ENCODE results near the gene TPP1.

TPP1 gene

DNA sequence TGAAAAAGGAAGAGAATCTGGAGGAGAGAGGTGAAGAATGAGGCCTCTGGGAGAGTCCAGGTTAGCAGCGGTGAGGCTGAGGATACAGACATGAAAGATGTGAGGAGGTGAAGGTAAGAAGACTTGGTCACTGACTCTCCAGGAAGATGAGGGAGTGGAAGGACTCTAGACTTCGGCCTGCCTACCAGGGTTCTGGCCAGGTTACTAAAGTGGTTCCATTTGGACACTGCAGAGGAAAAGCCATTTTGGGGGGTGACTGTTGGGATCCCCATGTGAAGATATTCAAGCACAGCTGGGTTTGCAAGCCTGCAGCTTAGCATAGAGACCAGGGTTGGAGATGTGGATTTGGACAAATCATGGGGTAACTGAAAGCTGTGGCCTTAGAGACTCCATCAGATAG is 28.6 kb upstream of the TPP1 start:
- no peak for FAIRE-seq
- no peak for DNase-seq (ENCODE audit: insufficient read length, low spot score)

DNA sequence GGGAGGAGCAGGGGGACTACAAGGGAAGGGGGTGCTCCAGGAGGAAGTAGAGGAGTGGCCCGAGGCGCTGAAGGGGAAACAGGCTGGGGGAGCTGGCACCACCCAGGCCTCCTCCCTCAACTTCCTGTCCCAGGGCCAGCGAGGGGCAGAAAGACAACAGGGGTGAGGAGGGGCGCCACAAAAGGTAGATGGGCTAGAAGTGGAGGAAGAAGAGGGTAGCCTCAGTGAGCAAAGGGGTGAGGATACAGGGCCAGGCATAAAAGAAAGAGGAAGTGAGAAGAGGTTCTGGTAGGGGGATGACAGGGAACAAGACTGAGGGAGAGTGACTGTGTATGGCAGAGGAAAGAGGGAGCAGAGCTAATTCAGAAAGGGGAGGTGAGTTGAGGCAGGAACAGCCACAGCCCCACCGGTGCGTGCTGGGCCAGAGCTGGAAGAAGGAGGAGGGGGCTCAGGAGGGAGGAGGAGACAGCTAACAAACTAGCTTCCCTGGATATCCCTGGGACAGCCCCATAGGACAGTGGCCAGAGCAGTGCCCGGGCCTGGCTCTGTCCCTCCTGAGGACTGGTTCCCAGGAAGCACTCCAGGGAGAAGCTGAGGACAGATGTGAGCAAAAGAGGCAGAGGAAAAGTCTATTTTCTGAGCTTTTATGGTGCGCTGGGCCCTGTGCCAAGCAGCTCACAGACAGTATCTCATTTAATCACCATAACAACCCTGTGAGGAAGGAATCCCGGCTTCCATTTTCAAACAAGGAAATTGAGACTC is 27.9 kb upstream of the TPP1 start:
- FAIRE-seq (peak; percentile 64), DNase-seq (ENCODE audit: insufficient read length, low spot score) (peak; percentile 66)

DNA sequence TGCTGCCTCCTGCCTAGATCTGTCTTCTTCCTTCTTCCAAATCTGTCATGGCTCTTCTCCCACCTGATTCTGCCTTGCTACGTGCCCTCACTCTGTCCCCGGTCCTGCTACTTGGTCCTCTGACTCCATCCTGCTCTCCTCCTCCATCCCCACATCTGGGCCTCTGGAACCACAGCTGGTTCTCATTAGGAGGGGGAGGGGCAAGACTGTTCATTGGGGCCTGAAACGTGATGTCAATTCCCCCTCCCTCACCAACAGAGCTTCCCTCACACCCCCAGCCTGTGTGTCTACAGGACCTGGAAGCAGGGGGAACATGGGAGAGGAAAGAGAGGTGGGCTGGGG is 27.3 kb upstream of the TPP1 start:
- DNase-seq (ENCODE audit: insufficient read length, low spot score), result no peak

DNA sequence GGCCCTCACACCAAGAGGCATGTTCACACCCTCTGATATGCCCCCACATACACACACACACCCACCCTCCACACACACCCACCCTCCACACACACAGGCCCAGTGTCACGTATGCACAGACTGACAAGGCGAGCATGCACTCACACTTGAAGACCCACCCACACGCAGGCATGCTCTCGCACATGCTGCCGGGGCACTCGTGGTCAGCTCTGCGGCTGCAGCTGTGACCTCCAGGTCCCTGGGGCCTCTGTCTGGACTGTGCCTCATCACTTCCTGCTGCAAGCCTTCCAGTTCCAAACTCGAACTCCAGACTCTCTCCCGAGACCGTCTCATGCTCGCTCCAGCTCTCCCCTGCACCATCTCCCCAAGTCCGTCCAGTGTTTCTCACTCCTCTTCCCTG is 26.8 kb upstream of the TPP1 start:
- DNase-seq (ENCODE audit: insufficient read length, low spot score), result no peak
- no peak for FAIRE-seq

More for the DNA sequence above, 27.3 kb upstream of the TPP1 start:
- peak; percentile 81 for FAIRE-seq

DNA sequence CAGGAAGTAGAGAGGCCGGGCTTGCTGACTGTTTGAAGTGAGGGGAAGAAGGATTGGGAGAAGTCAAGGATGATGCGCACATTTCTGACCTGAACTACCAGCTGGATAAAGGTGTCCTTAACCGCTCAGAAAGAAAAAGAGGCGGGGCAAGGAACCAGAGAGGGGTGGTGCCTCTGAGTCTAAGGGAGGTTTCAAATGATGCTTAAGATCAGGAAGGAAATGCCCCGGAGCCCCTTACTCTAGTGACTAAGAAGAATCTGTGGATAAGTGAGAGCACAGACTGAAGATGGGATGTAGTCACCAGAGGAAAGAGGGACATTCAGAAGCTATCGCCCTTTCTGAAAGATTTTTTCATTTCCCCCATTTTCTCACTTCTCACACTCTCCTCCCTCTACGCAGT is 23.7 kb upstream of the TPP1 start:
- FAIRE-seq, result no peak

DNA sequence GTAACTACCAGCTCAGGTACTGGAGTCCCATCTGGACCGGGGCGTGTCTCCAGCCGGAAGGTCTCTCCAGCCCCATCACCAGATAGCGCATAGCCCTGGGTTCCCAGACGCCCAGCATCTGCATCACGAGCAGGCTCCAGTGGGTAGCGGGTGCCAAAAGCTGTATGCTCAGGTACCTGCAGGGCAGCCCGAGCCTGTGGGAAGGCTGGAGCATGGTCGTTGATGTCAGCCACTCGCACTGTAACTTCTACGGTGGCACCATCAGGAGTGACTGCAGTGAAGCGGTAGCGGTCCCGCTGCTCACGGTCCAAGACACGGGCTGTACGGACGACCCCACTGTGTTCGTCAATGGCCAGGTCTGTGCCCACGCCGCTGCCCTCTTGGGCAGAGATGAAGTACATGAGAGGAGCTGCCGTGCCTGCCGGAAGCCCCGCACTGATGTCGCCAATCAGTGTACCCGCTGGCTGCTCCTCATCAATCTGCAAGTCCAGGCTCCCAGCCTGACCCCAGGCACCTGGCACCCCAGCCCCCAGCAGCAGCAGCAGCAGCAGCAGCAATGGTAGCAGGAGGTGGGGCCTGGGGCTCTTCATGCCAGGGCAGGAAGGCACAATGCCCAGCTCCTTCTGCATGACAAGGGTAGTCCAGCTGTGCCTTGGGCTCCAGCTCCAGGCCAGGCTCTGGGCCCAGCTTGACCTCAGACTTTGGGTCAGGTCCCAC is 21.9 kb upstream of the TPP1 start:
- FAIRE-seq (no peak), DNase-seq (ENCODE audit: insufficient read length, low spot score) (no peak)

More for the DNA sequence above, 23.7 kb upstream of the TPP1 start:
- DNase-seq (ENCODE audit: insufficient read length, low spot score), result no peak

DNA sequence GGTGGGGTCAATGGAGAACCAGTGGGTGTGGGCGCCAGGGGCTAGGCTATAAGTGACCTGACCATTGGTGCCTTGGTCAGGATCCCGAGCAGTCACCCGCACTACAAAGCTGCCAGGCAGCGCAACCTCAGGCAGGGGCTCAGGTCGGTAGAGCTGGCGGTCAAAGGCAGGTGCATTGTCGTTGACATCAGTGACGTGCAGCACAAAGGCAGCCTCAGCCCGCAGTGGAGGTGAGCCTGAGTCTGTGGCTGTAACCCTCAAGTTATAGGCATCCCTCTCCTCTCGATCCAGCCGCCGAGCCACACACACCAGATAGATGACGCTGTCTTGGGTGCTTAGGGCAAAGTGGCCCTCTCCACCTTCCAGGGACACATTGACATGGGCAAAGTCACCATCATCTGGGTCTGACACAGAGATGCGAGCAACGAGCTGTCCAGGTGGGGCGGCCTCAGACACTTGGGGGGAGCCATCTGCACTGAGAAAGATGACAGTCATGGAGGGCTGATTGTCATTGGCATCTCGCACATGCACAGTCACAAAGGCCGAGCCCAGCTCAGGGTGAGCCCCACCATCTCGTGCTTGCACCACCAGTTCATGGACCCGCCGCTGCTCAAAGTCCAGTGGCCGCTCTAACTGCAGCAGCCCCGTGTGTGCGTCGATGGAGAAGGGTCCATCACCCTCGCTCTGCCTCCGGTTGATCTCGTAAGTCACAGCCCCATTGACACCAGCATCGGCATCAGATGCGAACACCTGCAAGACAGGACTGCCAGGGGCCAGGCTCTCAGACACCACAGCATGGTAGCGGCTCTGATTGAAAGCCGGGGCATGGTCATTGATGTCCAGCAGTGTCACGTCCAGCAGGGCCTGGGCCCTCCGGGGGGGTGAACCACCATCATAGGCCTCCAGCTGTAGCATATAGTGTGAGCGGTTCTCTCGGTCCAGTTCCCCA is 21.1 kb upstream of the TPP1 start:
- DNase-seq (ENCODE audit: insufficient read length, low spot score), result no peak
- no peak for FAIRE-seq

DNA sequence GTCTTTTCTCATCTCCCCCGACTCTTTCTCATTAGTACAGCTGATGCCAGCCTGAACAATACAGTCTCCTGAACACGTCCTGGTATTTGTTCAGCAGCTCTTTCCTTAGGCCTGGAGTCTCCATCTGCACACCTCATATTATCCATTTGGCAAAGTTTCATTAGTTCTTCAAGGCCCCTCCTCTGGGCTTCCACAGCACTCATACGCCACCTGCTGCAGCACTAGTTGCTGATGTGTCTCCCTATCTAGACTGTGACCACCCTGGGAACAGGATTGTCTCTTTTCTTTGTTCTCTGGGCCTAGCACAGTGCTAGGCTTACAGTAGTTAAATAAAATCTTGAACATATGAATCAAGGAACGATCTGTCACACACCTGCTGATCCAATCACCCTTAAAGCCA is 19.2 kb upstream of the TPP1 start:
- DNase-seq (ENCODE audit: insufficient read length, low spot score) (no peak), FAIRE-seq (no peak)

DNA sequence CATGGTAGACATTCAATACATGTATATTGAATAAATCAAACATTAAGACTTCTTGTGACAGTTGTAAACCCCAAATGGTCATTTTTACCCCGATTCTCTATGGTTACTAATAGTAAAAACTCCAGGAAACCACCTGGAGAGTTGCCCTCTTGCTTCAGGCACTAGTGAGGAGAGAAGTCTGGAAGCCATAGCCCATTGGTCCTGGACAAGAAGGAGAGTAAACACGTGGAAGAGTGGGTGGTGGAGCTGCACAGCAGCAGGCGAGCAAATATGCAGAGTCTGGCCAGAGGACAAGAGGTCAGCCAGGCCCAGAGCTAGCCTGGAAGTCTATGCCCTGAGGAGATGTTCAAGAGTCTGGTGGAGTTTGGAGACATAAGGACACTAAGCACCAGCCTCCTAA is 18.6 kb upstream of the TPP1 start:
- FAIRE-seq (no peak), DNase-seq (ENCODE audit: insufficient read length, low spot score) (no peak)

DNA sequence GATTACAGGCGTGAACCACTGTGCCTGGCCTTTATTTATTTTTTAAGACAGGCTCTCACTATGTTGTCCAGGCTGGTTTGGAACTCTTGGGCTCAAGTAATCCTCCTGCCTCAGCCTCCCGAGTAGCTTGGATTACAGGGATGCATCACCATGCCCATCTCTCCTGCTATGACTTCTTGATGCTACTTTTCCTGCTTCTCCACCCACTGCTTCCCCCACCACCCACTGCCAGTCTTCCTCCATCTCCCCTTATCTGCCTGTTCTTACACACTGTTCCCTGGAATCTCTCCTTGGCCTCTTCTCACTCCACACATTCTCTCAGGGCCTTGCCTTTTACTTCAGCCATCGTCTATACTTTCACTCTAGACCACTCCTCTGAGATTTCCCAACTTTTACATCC is 17.3 kb upstream of the TPP1 start:
- no peak for DNase-seq (ENCODE audit: insufficient read length, low spot score)
- FAIRE-seq, result no peak

DNA sequence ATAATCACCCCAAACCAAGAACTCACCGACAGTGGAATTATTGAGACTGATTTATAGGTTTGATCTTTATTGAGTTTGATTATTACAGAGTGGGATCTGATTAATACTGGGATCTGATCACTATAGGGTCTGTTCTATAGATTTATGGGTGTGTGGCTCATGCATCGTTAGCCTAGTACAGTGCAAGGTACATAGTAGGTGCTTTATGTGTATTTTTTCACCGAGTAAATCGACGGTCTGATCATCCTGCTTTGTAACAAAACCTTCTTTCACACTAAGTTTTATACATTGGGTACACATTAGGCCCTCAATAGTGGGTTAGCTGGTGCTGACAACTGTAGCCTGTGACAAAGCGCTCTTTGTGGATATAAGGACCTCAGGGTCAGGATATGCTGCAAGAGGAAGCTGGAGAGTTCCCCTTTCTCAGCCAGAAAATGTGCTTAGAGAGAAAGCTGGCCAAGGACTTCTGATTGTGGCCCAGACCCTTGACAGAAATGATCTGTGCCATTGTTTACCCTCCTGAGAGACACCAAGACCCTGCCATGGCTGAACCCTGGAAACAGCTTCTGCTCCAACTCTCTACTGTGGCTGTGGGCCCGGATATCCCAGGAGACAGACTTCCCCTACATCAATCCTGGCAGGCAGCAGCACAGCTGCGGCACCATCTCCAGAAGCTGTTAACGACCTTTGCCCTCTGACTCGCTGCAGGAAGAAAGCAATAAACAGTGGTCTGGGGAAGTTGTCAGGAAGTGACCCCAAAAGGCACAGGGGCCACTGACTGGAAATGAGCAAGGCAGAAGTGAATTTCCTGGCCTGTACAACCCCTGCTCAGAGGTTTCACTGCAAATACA is 16.1 kb upstream of the TPP1 start:
- DNase-seq (ENCODE audit: insufficient read length, low spot score), result no peak
- FAIRE-seq, result no peak

DNA sequence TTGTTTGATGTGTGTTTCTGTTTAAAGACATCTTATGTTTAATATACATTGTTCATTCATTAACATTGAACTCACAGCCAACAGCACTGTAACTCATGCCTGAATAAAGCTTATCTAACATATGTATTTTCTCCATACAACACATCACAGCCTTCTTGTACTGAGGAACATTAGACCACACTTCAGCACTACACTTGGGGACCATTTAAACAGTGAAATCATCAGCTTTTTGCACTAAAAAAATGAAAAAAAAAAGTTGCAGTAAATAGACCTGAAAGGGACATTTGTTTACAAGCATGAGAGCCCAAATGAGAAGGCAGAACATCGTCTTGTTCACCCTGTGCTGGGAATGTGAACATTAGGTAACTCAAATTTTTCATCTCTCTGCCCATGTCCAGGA is 15.3 kb upstream of the TPP1 start:
- no peak for FAIRE-seq

DNA sequence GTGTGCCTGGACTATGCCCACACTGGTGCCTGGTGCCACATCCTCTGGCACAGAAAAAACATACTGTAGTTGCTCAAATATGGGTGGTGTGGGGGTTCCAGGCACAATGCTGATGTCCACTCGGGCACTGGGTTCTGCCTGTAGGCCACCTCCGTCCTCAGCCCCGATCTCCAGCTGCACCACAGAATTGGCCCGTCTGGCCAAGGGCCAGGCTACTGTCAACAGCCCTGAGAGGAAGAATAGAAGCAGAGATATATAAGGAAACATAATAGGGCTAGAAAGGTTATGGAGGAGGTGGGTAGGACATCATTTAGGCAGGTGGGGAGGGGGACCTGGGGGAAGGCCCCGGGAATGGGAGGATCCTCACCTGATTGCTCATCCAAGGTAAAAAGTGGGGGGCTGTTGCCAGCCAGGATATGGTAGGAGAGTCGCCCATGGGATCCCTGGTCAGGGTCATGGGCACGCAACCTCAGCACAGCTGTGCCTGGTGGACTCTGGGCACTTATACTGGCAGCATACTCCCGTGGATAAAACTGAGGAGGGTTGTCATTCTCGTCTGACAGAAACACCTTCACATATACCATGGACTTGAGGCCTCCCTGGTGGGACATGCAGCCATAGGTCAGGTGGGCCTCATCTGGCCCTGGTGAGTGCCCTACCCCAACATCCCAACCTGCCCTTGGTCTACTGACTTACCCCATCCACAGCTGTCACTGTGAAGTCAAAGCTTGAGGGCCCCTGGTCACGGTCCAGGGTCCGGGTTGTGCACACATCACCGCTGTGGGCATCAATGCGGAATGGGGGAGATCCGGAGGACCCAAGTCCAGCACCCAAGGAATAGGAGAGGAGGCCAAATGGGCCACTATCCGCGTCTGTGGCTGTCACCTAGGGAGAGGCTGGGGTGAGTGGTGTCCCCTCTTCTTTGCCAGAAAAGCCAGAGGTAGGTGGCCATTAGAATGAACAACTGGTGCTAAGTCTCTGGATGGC is 14.5 kb upstream of the TPP1 start:
- FAIRE-seq (no peak), DNase-seq (ENCODE audit: insufficient read length, low spot score) (no peak)

More for the DNA sequence above, 15.3 kb upstream of the TPP1 start:
- DNase-seq (ENCODE audit: insufficient read length, low spot score), result no peak

DNA sequence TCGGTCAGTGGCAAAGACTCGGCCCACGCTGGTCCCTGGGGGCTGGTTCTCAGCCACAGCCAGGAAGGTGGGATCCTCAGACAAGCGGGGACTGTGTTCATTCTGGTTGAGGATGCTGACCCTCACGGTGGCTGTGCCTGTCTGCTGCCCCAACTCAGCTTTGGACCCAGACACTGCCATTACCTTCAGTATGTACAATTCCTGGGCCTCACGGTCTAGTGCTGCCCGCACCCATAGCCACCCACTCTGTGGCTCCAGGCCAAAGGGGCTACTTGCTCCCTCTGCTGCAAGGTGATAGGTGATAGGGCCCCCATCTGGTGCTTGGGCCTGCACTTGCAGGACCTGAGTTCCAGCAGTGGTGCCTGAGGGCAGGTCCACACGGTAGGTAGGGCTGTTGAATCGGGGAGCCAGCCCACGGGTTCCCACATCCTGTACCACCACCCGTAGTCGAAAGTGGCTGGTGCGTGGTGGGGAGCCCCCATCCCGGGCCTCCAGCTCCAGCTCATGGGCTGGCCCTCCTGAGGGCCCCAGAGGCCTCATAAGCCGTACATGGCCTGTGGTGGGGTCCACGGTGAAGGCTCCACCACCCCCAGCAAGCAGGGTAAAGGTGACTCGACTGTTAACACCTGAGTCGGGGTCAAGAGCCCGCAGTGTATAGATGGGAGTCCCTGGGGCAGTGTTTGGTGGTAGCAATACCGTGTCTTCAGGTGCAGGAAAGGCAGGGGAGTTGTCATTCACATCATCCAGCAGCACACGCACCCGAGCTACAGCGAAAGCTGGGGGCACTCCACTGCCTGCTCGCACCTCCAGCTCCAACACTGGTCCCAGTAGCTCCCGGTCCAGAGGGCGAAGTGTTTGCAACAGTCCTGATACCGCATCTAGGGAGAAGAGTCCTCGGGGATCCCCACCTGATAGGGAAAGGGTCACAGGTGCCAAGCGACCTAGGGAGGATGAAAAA is 13.2 kb upstream of the TPP1 start:
- DNase-seq (ENCODE audit: insufficient read length, low spot score), result no peak
- FAIRE-seq, result no peak

DNA sequence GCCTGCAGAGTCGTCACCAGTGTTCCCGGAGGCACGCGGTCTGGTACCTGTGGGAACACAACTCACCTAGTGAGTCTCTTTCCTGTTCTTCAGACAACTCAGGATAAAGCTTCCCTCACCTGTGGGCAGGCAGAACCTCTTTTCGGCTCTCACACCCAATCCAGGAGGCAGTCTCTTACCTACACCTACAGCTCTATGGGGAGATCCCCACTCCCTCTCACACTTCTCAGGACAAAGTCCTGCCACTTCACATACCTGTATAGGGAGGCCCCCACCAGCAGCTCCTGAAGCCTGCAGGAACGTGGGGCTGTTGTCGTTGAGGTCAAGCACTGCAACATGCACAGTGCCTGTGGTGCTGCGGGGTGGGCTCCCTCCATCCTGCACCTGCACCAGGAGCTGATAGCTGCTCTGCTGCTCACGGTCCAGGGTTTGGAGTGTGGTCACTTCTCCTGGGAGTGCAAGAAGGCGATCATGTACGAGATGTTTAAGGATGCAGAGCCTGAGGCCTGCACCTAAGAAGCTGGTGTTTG is 12.2 kb upstream of the TPP1 start:
- FAIRE-seq (no peak), DNase-seq (ENCODE audit: insufficient read length, low spot score) (no peak)

DNA sequence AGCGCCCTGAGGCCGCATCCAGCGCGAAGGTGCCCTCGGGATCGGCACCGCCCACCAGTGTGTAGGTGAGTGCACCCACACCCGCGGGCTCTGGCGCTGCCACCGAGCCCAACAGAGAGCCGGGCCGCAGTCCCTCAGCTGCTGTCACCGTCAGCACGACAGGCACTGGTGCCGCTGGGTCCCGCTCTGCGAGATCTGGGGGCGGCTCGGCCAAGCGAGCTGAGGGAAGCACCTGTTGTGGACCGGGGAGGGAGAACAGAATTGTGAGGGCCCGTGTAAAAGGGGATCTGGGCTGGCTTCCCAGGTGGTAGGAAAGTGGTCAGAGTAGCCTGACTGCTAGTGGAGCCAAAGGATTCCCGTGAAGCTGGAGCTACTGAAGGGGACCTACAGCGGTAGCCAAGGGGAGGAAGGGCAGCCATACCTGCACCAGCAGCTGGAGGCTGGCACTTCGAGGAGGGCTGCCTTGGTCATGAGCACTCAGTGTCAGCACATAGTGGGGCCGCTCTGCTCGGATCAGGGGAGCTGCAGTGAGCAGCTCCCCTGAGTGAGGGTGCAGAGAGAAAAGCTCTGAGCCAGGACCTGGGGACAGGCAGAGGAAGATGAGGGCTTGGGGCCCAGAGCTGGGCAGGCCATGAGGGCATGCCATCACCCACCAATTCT is 11.5 kb upstream of the TPP1 start:
- DNase-seq (ENCODE audit: insufficient read length, low spot score), result no peak
- FAIRE-seq, result no peak

DNA sequence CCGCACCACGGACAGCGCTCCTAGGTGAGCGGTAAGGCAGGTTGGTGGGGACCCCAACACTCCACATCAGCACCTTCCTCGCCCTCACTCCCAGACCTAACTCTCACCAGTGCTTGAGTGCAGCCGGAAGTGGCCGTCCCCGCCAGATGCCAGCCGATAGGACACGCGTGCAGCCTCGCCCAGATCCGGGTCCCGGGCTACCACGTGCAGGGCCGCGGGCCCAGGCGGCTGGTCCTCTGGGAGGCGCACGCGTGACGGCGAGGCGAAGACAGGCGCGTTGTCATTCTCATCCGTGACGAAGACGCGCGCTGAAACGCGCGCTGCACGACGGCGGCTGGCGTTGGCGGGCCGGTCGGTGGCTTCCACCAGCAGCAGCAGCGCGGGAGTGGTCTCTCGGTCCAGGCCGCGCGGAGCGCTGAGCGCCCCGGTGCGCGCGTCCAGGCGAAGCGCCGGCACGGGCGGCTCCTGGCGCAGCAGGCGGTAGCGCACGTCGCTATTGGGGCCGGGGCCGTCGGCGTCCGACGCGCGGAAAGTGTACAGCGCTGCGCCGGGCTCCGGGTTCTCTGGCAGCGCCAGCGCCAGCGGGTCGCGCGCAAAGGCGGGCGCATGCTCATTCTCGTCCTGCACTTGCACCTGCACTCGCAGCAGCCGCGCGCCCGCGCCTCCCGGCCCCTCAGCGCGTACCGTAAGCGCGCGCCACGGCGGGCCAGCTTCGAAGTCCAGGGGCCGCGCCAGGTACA is 10.8 kb upstream of the TPP1 start:
- FAIRE-seq (no peak), DNase-seq (ENCODE audit: insufficient read length, low spot score) (no peak)

All from GM19239 (cell line).